T-helper 1 cell (primary cell): ENCODE results near the gene FADS2.

Experiments
- DNase-seq, 5 donors: peaks; one replicate each; pipeline ENCODE4 v3.0.0-alpha.2; 2012 to 2020

The FADS2 gene

DNA sequence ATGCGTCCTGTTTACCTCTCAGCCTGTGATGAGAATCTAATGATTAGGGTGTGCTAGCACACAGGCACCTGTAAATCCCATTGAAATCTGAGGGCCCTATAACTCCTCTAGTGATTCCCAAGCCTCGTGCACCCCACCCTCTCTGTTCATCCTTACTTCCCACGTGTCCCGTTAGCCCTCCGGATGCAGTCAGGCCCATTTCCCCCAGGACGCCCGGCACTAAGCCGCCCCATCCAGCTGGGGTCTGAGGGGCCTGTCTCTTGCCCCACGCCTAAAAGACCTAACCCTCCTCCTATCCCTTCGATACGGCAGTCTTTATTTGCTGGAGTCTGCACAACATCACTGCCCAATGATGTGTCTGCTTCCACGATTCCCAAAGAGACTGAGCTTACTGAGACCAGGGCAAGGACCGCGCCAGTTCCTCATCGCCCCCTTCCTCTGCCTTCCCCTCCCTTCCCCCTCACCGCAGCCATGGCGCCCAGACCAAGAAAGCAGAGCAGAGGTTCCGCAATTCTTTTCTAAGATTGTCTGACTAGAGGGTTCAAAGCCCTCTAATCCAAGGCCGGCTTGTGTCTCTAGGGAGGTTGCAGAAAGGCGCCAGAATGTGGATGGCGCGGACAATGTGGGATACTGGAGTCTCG, 1.1 kb upstream of the FADS2 start:
- DNase-seq, result no peak

DNA sequence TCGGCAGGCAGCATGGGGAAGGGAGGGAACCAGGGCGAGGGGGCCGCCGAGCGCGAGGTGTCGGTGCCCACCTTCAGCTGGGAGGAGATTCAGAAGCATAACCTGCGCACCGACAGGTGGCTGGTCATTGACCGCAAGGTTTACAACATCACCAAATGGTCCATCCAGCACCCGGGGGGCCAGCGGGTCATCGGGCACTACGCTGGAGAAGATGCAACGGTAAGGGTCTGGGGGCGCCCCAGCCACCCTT, 204 bp downstream of the FADS2 start:
- no peak for DNase-seq

DNA sequence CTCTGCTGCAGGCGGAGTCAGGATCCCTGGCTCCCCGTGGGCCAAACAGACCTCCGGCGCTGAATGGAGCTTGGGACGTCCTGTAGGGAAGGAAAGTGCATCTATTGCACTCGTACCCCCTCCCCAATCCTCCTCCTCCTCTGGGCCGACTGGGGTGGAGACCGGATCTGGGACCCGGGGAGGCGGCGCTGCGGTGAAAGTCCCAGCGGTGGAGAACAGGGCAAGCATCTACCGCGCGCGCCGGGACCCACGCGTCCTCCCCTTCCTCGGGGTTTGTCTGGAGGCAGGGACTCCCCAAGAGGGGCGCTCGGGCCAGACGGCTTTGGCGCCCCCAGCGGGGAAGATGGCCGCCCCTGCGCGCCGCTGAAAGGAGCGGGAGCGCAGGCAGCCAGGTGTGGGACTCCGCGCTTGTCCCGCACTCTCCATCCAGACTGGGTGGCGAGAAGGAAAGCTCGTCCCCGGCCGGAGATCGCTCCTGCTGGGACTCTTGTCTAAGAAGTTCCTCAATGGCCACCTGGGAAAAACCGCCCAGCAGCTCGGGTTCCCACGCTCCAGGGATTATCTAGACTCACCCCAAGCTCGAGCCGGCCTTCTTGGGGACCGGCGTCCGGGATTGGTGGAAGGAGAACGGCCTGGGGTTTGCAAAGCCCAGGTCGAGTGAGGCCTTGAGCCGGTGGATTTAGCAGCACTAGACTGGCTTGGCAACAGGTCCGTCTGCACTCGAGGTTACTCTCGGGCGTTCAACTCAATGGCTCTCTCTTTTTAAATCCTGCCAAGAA, 718 bp downstream of the FADS2 start:
- peak in 1 of 5 donors; percentile 64 for DNase-seq

GRCh38 chr11:61829806-61830205, 1.7 kb downstream of the FADS2 start:
- DNase-seq, result no peak

DNA sequence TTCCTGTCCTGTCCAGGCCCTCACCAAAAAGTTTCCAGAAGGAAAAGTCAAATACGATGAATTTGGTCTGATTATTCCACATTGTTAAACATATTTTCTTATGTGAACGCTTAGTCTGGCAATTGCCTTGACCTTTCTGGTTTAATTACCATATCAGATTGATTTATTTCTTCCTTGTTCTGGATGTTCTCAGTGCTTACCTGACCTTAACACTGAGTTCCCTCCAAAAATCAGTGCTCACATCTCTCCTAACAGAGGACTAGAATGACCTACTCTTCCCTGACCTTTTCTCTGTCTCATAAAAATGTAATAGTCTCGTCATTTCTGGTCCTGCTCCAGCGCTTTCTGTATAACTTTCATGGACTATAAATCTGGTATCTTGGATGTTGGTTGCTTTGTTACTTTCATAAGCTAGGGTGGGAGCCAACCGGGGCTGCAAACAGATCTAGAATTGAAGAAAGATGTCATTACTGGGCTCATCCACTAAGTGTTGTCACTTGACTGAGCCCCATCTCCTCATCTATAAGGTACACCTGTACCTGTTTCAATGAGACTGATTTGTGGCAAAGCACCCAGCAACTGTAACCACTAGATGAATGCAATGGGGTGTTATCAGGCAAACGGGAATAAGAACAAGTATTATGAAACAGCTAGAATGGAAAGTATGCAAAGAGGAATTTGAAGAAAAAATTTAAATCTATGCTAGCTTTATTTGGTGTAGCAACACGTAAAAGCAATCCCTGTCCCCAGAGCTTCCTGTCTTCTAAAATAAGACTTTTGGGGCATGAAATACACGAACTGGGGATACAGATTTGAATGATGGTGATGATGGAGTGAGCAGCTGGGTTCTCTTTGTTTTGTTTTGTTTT, 2.4 kb downstream of the FADS2 start:
- DNase-seq, result no peak

DNA sequence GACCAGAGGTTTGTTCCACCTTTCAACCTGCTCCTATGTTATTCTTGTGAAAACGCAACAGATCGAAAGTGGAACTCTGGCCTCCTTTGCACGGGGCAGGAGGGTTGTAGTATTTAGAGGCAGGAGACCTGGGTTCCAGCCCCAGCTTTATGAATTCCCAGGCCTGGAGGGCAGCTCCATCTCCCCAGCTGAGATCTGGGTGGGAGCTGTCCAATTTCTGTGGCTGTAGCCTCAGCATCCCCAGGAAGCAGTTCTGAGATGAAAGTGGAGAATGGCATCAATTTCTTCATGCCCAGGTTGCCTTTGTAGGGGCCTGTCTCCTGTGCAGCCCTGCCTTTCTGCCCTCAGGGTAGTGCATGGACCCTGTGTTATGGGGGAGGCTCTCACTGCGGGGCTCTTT, 4.1 kb downstream of the FADS2 start:
- DNase-seq, result no peak

DNA sequence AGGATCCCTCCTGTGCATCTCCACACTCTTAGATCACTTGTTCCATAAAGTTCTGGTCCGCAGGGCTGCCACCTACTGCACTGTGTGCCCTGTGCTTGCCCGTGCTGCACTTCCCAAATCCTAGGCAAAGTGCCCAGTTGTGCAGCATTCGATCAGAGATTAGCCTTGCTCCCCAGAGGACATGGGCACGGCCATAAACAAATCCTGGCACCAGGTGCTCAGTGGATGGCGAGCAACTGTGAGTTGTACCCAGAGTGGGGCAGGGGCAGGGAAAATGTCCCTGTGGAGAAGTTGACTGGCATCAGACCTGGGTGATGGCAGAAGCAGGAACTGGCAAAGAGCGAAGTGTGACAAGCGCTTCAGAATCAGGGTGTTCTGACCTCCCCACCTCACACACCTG, 4.7 kb downstream of the FADS2 start:
- no peak for DNase-seq

DNA sequence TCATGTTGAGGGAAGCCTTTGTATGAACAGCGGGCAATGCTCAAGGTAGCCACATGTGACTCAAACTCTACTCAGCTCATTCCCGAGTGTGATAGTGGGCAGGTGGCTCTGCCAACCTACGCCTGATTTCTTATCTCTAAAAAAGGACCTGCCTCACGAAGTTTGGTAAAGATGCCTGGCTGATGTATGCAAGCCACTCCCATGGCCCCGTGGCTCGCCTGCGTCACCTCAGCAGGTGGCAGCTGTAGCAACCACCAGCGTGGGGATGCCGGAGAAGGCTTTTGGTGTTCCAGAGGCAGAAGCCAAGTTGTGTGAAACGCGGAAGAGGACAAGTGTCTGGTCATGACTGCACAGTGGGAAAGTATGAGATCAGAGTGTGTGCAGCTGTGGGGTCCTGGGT, 5.4 kb downstream of the FADS2 start:
- DNase-seq, result peak in 1 of 5 donors; percentile 26

DNA sequence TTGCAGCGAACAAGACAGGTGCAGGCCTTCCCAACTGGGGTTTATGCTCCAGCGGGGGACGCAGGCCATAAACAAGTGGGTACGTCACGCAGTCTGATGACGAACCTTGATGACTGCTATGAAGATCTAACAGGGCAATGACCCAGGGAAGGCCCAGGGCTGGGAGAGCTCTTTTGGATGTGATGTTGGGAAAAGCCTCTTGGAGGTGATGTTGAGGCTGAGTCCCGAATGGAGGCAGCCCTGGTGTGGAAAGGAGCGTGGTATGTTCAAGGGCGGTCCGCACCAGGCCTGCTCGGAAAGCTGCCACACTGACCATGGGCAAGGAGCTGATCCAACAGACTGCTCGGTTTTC, 5.8 kb downstream of the FADS2 start:
- no peak for DNase-seq

GRCh38 chr11:61834278-61835048, 6.4 kb downstream of the FADS2 start:
- DNase-seq, result peak in 1 of 5 donors; percentile 91

GRCh38 chr11:61836193-61836592, 8.1 kb downstream of the FADS2 start:
- no peak for DNase-seq

GRCh38 chr11:61837411-61838005, 9.4 kb downstream of the FADS2 start:
- no peak for DNase-seq

DNA sequence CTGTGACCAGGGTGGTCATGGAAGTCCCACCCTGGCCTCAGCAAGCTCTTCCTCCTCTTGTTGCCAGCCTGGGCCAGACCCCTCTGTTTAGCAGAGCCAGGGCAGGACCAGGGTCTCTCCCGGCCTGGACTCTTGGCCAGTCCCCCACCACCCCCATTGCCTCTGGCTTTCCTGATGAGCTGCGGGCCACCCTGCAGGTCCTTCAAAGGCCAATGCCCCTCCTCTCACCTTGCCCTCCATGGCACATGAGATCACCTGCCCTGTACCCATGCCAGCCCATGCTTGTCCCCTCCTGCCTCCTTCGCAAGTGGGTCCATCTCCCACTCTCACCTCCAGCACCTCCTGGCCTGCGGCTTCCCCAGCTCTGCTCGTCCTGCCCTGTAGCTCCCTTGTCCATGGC, 10.4 kb downstream of the FADS2 start:
- no peak for DNase-seq

DNA sequence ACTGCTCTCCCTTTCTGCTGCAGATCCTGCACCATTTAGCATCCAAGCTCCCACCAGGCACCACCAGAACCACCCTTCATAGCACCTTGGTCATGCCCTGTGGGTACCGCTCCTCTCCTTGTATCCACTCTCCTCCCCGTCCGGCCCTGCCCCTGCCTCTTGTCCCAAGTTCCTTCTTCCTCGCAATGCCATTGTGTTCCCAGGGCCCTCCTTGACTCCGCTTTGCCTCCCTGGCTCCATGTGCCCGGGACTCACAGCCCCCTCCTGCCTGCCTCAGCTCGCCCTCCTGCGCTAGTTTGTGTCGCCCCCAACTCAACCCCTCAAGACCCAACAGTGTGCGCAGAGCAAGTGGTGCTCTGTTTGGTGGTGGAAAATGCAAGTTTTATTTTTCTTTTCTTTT, 10.8 kb downstream of the FADS2 start:
- no peak for DNase-seq

GRCh38 chr11:61839742-61840141, 11.6 kb downstream of the FADS2 start:
- DNase-seq, result no peak

- DNase-seq, result no peak
Measured at GRCh38 chr11:61840371-61840770, 12.3 kb downstream of the FADS2 start.

GRCh38 chr11:61841636-61842527, 13.8 kb downstream of the FADS2 start:
- DNase-seq, result no peak

DNA sequence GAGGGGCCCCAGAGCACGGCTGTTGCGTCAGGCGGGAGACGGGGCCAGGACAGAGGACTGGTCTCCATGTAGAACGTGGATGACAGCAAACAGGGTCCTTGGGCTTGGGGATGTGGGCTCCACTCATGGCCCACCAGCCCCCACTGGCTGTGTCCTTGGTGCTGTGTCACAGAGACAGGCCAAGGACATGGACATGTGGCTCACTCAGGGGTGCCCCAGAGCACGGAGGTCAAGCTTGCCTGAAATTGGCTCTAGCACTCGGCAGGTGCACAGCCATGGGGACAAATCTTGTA, 14.4 kb downstream of the FADS2 start:
- DNase-seq, result no peak

- DNase-seq, result no peak
Measured at GRCh38 chr11:61844909-61845565, 16.9 kb downstream of the FADS2 start.

DNA sequence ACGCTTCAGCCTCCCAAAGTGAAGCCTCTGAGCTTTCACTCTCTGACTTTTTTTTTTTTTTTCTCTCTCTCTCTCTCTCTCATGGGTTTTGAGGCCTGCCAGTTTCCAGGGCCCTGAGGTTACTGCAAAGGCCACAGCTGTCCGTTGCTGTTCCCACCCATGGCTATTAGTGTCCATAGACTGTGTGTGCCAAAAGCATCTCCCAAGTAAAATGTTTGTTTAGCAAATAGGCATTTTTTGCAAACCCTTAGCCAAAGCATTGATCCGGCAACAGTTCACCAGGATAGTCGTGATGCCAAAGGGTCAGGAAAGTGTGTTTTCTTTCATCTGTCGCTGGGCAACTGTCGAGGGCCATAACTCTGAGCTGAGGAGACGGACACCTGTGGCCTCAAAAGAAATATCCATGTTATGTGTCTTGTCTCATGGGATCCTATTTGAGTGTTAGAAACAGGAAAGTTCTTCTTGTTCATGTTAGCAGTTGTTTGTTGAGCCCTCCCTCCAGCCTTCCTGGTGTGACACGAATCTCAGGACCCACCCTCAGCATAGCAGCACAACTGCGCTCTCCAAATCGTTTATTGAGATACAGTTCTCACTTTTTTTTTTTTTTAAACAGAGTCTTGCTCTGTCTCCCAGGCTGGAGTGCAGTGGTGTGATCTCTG, 18.4 kb downstream of the FADS2 start:
- no peak for DNase-seq
